ENCODE results near the gene EIF3D.

Gene EIF3D

DNA sequence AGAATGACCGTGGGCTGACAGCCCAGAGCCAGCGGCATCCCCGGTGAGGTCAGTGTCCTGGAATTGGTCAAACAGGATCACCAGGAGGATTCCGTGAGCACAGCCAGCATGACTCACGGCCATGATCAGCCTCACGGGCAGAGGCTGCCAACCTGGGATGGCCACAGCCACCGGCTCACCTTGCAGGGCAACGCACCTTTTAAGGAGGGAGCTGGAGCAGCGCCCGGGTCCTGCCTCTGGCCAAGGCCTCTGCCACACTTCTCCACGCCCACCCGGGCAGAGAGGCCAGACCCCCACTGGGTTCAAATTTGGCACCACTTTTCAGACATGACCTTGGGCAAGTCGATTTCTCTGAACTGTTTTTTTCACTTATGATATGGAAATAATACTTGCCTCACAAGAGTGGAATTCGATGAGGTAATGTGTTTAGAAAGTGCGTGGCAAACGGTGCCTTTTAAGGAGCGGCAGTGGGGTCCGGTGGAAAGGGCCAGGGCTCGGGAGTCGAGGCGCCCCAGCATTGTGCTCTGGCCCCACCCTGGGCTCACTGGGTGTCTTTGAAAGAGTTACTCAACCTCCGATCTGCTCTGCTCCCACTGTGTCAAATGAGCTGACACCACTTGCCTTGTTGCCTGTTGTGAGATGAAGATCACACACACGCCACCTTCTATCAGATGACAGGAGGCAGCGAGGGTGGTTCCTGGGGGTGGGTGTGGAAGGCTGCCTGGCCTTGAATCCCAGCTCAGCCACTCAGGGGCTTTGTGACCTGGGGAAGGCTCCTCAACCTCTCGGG lies 63.5 kb downstream of the EIF3D start:
- DNase-seq, result no peak

DNA sequence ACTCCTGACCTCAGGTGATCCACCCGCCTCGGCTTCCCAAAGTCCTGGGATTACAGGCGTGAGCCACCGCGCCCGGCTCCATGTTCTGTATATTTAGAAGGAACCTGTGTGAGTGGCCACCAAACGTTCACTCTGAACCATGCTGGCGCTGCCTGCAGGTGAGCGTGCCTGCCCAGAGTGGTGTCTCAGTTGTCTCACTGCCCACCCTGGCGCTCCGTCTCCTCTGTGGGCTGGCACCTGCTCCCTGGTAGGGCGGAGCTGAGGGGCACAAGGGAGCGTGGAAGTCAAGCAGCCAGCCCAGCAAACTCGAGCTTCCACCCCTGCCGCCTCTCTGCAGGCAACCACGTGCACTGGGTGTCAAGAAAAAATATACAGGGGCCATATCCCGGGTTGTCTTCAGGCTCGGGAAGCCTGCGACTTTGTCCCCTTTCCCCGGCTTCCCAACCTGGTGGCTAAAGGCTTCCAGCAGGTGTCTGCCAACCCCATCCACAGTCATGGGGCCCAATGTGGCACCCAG lies 64.2 kb downstream of the EIF3D start:
- no peak for DNase-seq

DNA sequence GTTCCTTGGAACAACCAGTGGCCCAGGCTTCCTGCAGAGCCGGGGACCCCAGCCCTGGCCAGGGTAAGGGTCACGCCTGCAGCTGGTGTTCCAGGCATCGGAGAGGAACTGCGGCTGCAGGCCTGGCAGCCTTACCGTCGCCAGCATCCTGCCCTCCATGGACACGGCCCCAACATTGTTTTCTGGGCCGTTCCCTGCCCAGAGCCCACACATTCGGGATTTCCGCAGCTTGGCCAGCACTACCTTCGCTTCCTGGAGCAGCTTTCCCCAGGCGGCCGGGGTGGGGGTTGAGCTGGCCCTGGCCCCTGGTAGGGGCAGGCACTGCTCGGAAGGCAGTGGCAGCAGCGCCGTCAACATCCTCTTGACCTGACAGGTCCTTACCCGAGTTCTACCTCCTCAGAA lies 65.2 kb downstream of the EIF3D start:
- no peak for DNase-seq

DNA sequence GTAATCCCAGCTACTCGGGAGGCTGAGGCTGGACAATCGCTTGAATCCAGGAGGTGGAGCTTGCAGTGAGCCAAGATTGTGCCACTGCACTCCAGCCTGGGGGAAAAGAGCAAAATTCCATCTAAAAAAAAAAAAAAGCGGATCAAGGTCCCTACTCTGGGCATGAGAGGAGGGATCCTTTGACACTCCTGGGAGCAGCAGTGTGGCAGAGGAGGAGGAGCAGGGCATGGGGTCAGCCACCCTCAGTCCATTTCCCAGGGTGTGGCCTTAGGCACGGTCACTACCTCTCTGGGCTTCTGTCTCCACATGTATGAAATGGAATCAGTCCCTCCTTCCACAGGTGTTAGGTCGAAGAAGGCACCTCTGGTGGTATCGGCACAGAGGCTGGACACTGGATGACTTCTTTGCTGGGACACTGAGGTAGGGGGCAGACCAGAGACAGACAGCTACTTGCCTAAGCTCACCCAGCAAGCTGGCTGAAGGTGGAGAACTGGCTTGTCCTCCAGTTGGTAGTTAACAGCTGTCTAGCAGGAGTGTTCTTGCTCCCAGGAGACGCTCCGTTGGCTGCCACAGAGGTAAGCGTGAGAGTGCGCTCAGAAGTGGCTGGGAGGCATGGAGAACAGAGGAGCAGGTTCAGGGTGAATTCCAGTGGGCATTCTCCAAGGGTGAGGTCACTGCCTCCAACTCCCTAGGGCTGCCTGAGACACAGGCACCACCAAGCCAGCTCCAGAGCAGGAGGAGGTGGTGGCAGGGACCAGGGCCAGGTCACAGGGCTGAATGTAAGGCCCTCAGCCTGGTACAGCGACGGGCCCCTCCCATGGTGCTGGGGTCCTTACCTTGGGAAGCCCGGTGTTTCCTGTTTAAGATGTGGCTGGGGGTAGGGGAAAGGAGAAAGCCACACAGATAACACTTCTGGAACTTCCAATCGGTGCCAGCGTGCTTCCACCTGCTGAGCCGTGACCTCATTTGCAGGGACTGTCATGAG lies 67.0 kb downstream of the EIF3D start:
- no peak for DNase-seq

Measured in activated CD4-positive, alpha-beta T cell treated with anti-CD3 and anti-CD28 coated beads for 4 hours (primary cell).